GM06990 (cell line): ENCODE data around the gene SLC16A11.

ENCODE experiments used
- DNase-seq: peaks from one replicate; pipeline ENCODE4 v3.0.0-alpha.2; 2011; ENCODE audit not compliant: insufficient read length; ENCODE audit errors: extremely low read depth
- H3K27me3 ChIP-seq: replicated peaks from 2 replicates; pipeline ENCODE4 v1.6.0; 2011; ENCODE audit warnings: low read length; ENCODE audit not compliant: control insufficient read depth, insufficient read depth
- H3K36me3 ChIP-seq: 2 replicates; pipeline ENCODE4 v1.5.1; 2011; ENCODE audit warnings: low read length; ENCODE audit not compliant: control insufficient read depth, insufficient read depth
- H3K4me3 ChIP-seq: replicated peaks from 2 replicates; pipeline ENCODE4 v1.5.1; 2011; ENCODE audit warnings: low read depth, mild to moderate bottlenecking, control low read depth, low read length
- TF ChIP-seq, protein P1 (sequence below): IDR thresholded peaks from 2 replicates; pipeline ENCODE4 v1.5.1; 2011; ENCODE audit warnings: low read length, control low read depth, mild to moderate bottlenecking, inconsistent platforms; ENCODE audit not compliant: insufficient read depth, poor library complexity, severe bottlenecking

SLC16A11 gene

DNA sequence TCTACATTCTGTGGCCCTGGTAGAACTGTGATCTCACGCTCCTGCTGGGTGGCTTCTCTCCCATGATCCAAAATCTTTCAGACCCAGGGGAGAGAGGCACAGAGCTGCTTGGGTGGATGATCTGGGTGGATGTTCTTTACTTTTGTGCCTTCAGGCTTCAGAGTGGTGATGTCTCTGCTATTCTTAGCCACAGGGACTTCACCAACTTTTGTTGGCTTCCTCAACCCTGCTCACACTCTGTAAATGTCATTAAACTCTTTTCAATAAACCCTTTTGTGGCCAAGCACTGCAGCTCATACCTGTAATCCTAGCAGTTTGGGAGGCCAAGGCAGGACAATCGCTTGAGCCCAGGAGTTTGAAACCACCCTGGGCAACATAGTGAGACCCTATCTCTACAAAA lies 28.5 kb upstream of the SLC16A11 start:
- Histone ChIP-seq H3K36me3 (no peaks in the 10 kb centered on the region), H3K27me3 (no peaks in the 10 kb centered on the region; the same call in 1 of the 2 replicates), H3K4me3 (no peak overlapping the region)
- TF ChIP-seq, protein P1, sequence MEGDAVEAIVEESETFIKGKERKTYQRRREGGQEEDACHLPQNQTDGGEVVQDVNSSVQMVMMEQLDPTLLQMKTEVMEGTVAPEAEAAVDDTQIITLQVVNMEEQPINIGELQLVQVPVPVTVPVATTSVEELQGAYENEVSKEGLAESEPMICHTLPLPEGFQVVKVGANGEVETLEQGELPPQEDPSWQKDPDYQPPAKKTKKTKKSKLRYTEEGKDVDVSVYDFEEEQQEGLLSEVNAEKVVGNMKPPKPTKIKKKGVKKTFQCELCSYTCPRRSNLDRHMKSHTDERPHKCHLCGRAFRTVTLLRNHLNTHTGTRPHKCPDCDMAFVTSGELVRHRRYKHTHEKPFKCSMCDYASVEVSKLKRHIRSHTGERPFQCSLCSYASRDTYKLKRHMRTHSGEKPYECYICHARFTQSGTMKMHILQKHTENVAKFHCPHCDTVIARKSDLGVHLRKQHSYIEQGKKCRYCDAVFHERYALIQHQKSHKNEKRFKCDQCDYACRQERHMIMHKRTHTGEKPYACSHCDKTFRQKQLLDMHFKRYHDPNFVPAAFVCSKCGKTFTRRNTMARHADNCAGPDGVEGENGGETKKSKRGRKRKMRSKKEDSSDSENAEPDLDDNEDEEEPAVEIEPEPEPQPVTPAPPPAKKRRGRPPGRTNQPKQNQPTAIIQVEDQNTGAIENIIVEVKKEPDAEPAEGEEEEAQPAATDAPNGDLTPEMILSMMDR, result no peak
- no peak for DNase-seq

DNA sequence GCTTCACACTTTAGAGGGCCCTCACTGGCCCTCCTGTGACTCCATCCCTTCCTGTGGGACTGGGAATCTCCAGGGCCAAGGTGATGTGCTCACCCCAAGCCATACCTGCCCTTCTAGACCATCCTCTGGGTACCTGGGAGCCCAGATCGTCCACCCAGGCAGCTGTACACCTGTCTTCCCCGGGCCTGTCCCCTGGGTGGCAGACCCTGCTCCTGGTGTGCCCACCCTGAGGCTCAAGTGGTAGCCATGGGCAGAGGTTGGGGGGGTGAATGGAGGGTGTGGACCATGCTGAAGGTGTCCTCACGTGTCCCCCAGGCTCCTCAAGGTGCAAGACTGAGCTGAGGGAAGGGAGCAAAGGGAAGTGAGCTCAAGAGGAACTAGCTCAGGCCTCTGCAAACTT lies 26.8 kb upstream of the SLC16A11 start:
- H3K4me3 ChIP-seq, result no peak overlapping the region
- H3K36me3 ChIP-seq, result no peaks in the 10 kb centered on the region
- H3K27me3 ChIP-seq, result no peaks in the 10 kb centered on the region; the same call in 1 of the 2 replicates
- DNase-seq, result no peak
- TF ChIP-seq, protein P1, result no peak

DNA sequence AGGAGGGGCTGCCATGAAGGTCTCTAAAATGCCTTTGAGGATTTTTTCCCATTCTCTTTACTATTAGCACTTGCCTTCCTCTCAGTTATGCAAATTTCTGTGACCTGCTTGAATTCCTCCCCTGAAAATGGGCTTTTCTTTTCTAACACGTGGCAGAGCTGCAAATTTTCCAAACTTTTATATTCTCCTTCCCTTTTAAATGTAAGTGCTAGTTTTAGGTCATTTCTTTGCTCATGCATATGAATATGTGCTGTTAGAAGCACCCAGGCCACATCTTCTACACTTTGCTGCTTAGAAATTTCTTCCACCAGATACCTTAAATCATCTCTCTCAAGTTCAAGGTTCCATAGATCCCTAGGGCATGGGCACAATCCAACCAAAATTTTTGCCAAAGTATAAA lies 24.4 kb upstream of the SLC16A11 start:
- Histone ChIP-seq H3K27me3 (no peaks in the 10 kb centered on the region; the same call in 1 of the 2 replicates), H3K36me3 (no peaks in the 10 kb centered on the region), H3K4me3 (no peak overlapping the region)
- TF ChIP-seq, protein P1, result no peak
- DNase-seq, result no peak

DNA sequence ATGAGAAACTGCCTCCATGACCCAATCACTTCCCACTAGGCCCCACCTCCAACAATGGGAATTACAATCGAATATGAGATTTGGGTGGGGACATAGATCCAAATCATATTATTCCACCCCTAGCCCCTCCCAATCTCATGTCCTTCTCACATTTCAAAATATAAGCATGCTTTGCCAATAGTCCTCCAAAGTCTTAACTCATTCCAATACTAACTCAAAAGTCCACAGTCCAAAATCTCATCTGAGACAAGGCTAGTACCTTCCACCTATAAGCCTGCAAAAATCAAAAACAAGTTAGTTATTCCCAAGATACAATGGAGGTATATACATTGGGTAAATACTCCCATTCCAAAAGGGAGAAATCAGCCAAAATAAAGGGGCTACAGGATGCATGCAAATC lies 23.3 kb upstream of the SLC16A11 start:
- TF ChIP-seq, protein P1, result no peak
- Histone ChIP-seq H3K4me3 (no peak overlapping the region), H3K36me3 (no peaks in the 10 kb centered on the region), H3K27me3 (no peaks in the 10 kb centered on the region; the same call in 1 of the 2 replicates)
- DNase-seq, result no peak

DNA sequence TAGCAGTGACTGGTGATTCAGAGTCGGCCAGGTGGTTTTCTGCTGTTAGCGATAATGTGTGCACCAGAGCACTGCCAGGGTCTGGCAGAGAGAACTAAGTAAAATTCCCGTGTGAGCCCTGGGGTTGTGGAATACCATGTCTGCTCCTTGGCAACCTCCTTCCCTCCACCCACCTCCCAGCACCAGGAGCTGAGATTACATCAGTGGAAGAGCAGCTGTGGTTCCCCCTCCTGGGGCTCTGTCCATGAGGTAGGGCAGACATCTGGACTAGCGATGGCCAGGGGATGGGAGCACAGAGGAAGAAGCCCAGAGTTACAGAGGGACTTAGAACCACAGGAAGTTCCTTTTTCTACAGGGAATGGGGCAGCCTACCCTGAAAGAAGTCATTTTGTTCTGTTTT lies 20.4 kb upstream of the SLC16A11 start:
- TF ChIP-seq, protein P1, result no peak
- DNase-seq, result no peak
- H3K4me3 ChIP-seq, result no peak overlapping the region
- H3K27me3 ChIP-seq, result no peaks in the 10 kb centered on the region
- no peaks in the 10 kb centered on the region for H3K36me3 ChIP-seq

DNA sequence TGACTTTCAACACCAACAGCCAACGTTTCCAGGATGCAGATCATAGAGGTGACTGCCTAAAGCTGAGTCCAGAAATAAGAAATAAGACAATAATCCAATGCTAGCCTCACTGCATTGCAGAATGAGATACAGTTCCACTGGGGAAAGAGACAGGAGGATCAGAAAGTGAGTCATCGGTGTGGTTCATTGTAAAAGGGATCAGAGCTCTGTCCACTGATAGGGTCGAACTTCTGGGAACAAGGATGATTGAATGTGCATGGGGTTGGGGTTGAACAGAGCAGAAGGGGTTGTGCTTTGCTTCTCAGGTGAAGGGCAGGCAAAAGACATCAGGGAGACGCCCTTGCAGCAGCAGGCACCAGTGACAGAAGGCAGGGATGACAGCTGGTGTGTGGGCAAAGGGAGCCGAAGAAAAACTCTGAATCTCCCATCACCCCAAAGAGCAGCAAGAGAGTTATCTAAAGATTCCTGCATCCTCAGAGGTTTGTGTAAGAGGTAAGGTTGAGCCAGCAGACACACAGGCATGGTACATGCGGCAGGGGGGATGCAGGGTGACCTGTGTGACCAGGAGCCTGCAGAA lies 19.7 kb upstream of the SLC16A11 start:
- no peak for DNase-seq
- TF ChIP-seq, protein P1, result no peak
- Histone ChIP-seq H3K4me3 (no peak overlapping the region), H3K36me3 (no peaks in the 10 kb centered on the region), H3K27me3 (no peaks in the 10 kb centered on the region; the same call in 1 of the 2 replicates)
